Myocyte (in vitro differentiated cells): Measurements from ENCODE around the gene RBM4. TPM values are rescaled to one million over a fixed set of nuclear protein-coding genes. Genes with fewer than 3 reads are reported as not detected.
A peak's percentile ranks its signal among the peaks of the same experiment; 100 is the strongest.

Experiments used
- DNase-seq: peaks from one replicate; pipeline ENCODE4 v3.0.0-alpha.2; 2012; ENCODE audit warnings: low read depth
- total RNA-seq: library from RNA; depleted of rRNA; stranded (reverse); fragments of >200 nt; gene quantifications from 2 replicates; pipeline ENCODE4 v1.2.3, GENCODE V29; 2014

RBM4 gene
- total RNA-seq, 1 donor from 2014 or later = 83.4 TPM

- DNase-seq = no peak
Observed at GRCh38 chr11:66651016-66651415, 12.5 kb downstream of the RBM4 start.

DNA sequence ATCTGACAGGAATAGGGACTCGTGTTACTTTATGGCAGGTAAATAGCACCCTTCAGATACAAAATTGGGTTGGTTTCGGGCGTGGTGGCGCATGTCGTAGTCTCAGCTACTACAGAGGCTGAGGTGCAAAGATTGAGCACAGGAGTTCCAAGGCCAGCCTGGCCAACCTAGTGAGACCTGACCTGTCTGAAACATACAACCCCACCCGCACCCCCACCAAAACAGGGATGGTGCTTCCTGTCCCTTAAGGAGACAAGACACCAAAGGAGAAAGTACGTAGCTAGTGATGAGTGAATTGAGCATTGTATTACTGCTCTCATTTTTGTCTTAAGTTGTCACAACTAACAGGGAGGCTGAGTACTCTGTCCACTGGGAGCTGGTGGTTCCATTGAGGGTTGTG is 14.1 kb downstream of the RBM4 start:
- no peak for DNase-seq

DNA sequence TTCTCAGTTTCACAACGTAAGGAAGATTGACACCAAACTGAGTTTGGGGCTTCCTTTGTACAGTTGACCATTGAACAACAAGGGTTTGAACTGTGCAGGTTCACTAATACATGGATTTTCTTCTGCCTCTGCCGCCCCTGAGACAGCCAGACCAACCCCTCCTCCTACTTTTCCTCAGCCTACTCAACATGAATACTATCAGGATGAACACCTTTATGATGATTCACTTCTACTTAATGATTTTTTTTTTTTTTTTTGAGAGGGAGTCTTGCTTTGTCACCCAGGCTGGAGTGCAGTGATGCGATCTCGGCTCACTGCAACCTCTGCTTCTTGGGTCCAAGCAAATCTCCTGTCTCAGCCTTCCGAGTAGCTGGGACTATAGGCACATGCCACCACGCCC is 14.6 kb downstream of the RBM4 start:
- no peak for DNase-seq

DNA sequence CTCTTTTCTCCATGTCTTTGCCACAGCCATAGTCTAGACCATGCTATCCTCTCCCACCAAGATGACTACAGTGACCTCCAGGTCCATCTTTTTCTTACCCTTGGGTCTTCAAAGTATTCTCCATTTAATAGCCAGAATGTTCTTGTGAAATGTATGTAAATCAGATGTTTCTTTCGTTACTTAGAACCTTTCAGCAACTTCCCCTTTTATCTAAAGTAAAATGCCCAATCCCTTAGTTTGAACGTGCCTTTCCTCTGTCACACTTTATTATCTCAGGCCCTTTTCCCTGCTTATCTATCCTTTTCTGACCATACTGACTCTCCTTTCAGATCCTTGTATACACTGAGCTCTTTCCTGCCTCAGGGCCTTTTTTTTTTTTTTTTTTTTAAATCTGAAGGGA is 21.3 kb downstream of the RBM4 start:
- no peak for DNase-seq

DNA sequence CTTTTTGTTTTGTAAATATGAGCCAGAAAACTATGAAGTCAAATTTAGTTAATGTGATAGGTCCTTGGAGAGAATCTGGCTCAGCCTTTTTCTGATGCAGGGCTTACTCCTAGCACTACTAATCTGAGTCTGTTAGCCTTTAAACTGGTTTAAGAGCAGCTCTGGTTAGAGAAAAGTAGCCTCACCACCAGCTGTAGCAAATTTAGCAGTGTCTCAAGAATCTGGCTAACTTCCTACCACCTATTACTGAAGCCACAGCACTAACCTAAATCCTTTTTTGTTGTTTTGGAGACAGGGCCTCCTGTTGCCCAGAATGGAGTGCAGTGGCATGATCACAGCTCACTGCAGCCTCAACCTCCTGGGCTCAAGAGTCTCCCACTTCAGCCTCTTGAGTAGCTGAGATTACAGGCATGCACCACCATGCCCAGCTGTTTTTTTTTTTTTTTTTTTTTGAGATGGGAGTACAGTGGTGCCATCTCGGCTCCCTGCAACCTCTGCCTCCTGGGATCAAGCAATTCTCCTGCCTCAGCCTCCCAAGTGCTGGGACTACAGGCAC is 25.3 kb downstream of the RBM4 start:
- DNase-seq = peak; percentile 6

GRCh38 chr11:66665369-66665768 is 26.9 kb downstream of the RBM4 start:
- no peak for DNase-seq

DNA sequence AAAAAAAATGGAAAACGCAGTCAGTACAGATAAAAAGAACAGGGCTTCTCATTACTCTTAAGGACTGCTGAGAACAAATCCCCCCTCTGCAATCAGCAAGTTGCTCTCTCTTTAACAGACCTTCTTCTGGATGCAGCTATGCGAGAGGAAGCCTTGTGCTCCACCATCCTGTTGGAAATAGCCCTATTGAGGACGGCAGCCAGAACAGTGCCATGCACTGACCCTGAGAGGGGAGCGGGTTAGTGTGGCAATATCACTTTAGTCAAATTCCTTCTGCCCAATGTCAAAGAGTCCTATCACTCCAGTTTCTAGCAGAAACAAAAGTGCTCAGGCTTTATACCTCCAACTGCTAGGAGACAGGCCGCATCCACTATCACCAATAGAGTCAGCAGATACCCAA is 32.3 kb downstream of the RBM4 start:
- no peak for DNase-seq

DNA sequence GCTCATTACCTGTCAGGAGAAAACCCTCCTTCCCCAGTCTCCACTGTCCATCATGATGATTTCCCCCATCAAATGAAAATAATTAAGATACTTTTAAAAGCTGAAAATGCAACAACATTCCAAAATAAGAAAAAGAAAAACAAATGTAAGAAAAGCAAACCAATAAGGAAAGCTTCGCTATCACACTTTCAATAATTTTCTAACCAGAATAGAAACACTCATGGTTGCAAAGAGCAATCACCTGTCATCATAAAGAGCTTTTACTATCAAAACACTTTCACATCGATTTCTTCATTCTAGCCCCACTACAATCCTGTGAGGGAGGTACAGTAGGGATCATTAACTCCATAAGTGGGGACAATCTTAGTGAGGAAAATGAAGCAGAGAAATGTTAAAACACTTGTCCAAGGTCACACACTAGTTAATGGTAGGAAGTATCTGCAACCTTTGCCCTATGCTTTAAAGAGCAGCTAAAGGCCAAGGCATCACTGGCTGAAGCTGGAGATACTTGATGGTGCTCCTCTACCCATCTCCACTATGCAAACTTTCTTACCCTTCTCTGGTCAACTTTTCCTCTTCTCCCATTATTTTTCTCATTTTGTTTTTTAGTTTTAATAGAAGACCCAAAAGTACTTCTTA is 36.6 kb downstream of the RBM4 start:
- DNase-seq = no peak

- DNase-seq = no peak
Observed at GRCh38 chr11:66676282-66676919, 37.9 kb downstream of the RBM4 start.

DNA sequence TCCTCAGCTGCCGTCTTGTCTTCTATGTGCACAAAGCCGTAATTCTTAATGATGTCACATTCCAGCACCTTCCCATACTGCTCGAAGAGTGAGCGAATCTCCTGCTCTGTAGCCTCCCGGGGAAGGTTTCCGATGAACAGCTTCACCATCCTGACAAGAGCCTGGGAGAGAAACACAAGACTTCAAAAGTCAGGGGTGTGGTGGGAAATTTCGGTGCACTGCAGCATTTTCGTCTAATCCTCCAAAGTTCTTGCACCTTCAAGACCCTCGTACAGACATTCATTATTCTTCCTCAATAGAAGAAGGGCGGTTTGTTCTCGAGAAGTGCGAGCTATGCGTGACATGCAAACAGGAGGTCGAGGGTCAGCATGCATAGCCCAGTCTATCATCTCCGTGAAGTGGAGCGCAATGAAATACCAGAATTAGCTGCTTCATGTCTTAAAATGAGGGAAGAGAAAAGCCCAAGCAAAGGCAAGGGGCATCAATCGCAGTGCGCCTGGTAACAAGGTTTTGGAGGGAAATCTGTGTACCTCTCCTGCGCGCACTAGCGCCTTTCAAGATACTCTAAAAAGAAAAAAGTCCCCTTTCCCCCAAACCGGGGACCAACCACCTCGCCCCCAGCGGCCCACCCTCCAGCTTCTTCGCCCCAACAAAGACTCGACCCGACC is 38.6 kb downstream of the RBM4 start:
- DNase-seq = no peak

GRCh38 chr11:66677599-66678375 is 39.3 kb downstream of the RBM4 start, which contains the start of gene RBM4B:
RBM4B (minus strand) TSS chr11:66677887; CDS start chr11:66677079, 808 bp downstream.
- peak; percentile 97 for DNase-seq

- no peak for DNase-seq
Observed at GRCh38 chr11:66680966-66681645, 42.6 kb downstream of the RBM4 start.

- DNase-seq = no peak
Observed at GRCh38 chr11:66683877-66684276, 45.4 kb downstream of the RBM4 start.

DNA sequence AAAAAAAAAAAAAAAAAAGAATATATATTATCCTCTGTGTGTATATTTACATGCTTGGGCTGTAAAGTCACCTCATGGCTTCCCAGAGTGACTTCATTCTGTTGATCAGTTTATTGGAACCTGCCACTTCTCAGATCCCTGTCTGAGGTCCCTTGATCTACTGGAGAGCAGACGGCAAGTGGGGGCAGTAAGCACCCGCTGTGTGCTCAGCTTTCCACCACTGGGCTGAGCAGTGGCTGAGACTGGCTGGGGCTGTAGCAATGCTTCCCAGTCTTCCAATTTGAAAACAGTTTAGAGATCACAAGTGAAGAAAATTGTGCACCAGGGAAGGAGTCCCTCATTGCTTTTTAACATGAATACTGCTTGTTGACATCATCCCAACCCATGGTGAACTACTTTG is 46.1 kb downstream of the RBM4 start:
- no peak for DNase-seq

GRCh38 chr11:66685276-66686099 is 47.0 kb downstream of the RBM4 start:
- no peak for DNase-seq

GRCh38 chr11:66686100-66686785 is 47.7 kb downstream of the RBM4 start:
- no peak for DNase-seq

- DNase-seq = no peak
Observed at GRCh38 chr11:66686801-66687750, 48.6 kb downstream of the RBM4 start.

DNA sequence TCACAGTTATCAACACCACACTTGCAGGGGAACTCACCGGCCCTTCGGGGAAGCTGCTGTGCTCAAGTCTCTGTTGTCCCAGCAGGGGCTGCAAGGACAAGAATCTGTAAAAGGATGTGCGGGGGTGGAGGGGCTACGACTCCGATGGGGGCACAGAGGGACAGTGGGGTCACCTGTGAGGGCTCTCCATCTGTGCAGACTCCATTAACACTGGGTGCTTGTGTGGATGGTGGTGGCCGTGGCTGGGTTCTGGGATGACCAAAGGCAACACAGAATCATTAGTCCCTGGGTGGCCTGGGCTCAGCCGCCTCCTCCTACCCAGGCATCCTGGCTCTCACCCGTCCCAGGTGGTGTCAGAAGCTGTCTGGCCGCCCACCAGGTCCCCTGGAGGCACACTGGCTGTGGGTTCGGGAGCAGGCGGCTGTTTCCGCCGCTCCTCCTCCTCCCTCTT is 49.4 kb downstream of the RBM4 start:
- DNase-seq = no peak
